Mucosa of descending colon (tissue), 3 donors: ENCODE results near the gene SIRPG. TPM values are rescaled to one million over a fixed set of nuclear protein-coding genes. Genes with fewer than 3 reads are reported as not detected.
"Not testable (repeated sequence)": the region's sequence is repeated elsewhere in the genome, so short reads cannot be mapped to it uniquely, and the experiment has no call there.

Source experiments
- ATAC-seq: fragments of 200-7000 bp; cut with Tn5 transposase; one replicate; pipeline ENCODE4 v1.9.1; 2020; ENCODE audit warnings: mild to moderate bottlenecking, moderate library complexity
- DNase-seq, 3 donors: peaks; one replicate each; pipeline ENCODE4 v3.0.0-alpha.2; 2020
- H3K36me3 ChIP-seq: fragments of 200-600 bp; one replicate; pipeline ENCODE4 v1.8.0; 2021; ENCODE audit warnings: low read depth, mild to moderate bottlenecking
- H3K4me1 ChIP-seq: fragments of 200-600 bp; one replicate; pipeline ENCODE4 v1.8.0; 2021; ENCODE audit warnings: low read depth, mild to moderate bottlenecking
- H3K4me3 ChIP-seq: fragments of 200-600 bp; one replicate; pipeline ENCODE4 v1.8.0; 2021; ENCODE audit warnings: mild to moderate bottlenecking
- H3K9me3 ChIP-seq: fragments of 200-600 bp; one replicate; pipeline ENCODE4 v1.8.0; 2021; ENCODE audit warnings: mild to moderate bottlenecking
- CTCF ChIP-seq: fragments of 200-600 bp; IDR thresholded peaks from one replicate; pipeline ENCODE4 v1.8.0; 2022; ENCODE audit warnings: antibody characterized with exemption, mild to moderate bottlenecking
- intact Hi-C, 2 donors: fragments of 100-400 bp; cut with DNase I in 1 of 2; cut with micrococcal nuclease in 1 of 2; formaldehyde crosslinking; loops; one replicate each; pipeline versions ENCODE4 v1.11.0 to v1.11.1; 2022; cut with DNase I, micrococcal nuclease
- total RNA-seq, 3 donors: library from RNA; stranded (reverse); fragmentation: NEBNext Ultra II Directional in 2 of 3; extraction: Animal tissue kit (Norgen Biotek cat#: 25700) in 2 of 3; gene quantifications; one replicate each; pipeline versions ENCODE4 v1.2.1 to v1.2.4, GENCODE V29; 2021 to 2023
- donor health status: DM: no; HTN: no; CAD: no; lungs with moderate emphysema.
- donor health status: DM: no; HTN: no; CAD: no.
- donor health status: DM: no; HTN: yes; CAD: no.

Gene SIRPG
- total RNA-seq, 3 donors from 2014 or later, result 1.1 to 1.7 (median 1.2) TPM

- no peak overlapping the region for H3K4me3 ChIP-seq
- intact Hi-C loops, result no loop called here
- no peak for TF ChIP-seq CTCF
- no peaks in the 10 kb centered on the region for H3K4me1 ChIP-seq
- peak; percentile 33 for ATAC-seq
- H3K36me3 ChIP-seq, result no peaks in the 10 kb centered on the region
- H3K9me3 ChIP-seq, result no peaks in the 10 kb centered on the region
- no peak for DNase-seq
These were observed 38.5 kb downstream of the SIRPG start for GRCh38 chr20:1618954-1619540.

- Histone ChIP-seq H3K36me3 (no peaks in the 10 kb centered on the region), H3K4me3 (no peak overlapping the region), H3K4me1 (no peaks in the 10 kb centered on the region), H3K9me3 (no peaks in the 10 kb centered on the region)
- no peak for TF ChIP-seq CTCF
- DNase-seq, result no peak
- intact Hi-C loops, result no loop called here
- no peak for ATAC-seq
These were observed 39.1 kb downstream of the SIRPG start for GRCh38 chr20:1618479-1618878.

- intact Hi-C loops, result no loop called here
- ATAC-seq, result no peak
These were observed 40.6 kb downstream of the SIRPG start for GRCh38 chr20:1616858-1617434.

GRCh38 chr20:1610404-1610803, 47.2 kb downstream of the SIRPG start:
- H3K36me3 ChIP-seq, ATAC-seq, H3K4me3 ChIP-seq, intact Hi-C loops, DNase-seq, H3K9me3 ChIP-seq, H3K4me1 ChIP-seq: not testable (repeated sequence)

More at GRCh38 chr20:1616858-1617434, 40.6 kb downstream of the SIRPG start:
- no peak for TF ChIP-seq CTCF
- Histone ChIP-seq H3K4me1 (no peaks in the 10 kb centered on the region), H3K36me3 (no peaks in the 10 kb centered on the region), H3K9me3 (no peaks in the 10 kb centered on the region), H3K4me3 (no peak overlapping the region)
- DNase-seq, result no peak

- intact Hi-C loops, DNase-seq, H3K36me3 ChIP-seq, H3K9me3 ChIP-seq, H3K4me1 ChIP-seq, H3K4me3 ChIP-seq, ATAC-seq: not testable (repeated sequence)
These were observed 48.8 kb downstream of the SIRPG start for GRCh38 chr20:1608678-1609347.

GRCh38 chr20:1600736-1601135, 56.8 kb downstream of the SIRPG start:
- intact Hi-C loops, result no loop called here
- no peaks in the 10 kb centered on the region for H3K4me1 ChIP-seq
- H3K9me3 ChIP-seq, result no peaks in the 10 kb centered on the region
- TF ChIP-seq CTCF, result no peak
- no peaks in the 10 kb centered on the region for H3K36me3 ChIP-seq
- no peak for ATAC-seq
- DNase-seq, result no peak
- H3K4me3 ChIP-seq, result no peak overlapping the region
